A673 (cell line): ENCODE data around the gene SUPT6H. TPM values are rescaled to one million over a fixed set of nuclear protein-coding genes. Genes with fewer than 3 reads are reported as not detected.

Source experiments
- BruUV-seq: library from RNA; stranded (reverse); fragments of 400-500 nt; replicated peaks from 2 replicates; lab custom pipeline; 2021; lab: Mats Ljungman, UMichigan
- CTCF ChIA-PET: fragments of 300-600 bp; sonication (Branson Sonifier 250); formaldehyde crosslinking; loops from one replicate; lab custom pipeline; 2022; ENCODE audit warnings: antibody characterized with exemption; lab: Charles Lee
- POLR2A ChIA-PET: fragments of 300-600 bp; sonication (Branson Sonifier 250); formaldehyde crosslinking; loops from one replicate; lab custom pipeline; 2022; ENCODE audit warnings: antibody characterized with exemption; ENCODE audit not compliant: low non-redundant PET; lab: Charles Lee
- DNase-seq: peaks from one replicate; pipeline ENCODE4 v3.0.0-alpha.2; 2015; ENCODE audit warnings: low spot score
- H3K27ac ChIP-seq: fragments of 200-600 bp; sonication (generic); 2 replicates; pipeline ENCODE4 v1.5.1; 2016; ENCODE audit warnings: mixed run types, low read depth, mild to moderate bottlenecking, mixed read lengths, antibody characterized with exemption, low read length; ENCODE audit not compliant: poor library complexity, severe bottlenecking
- H3K27me3 ChIP-seq: fragments of 200-600 bp; sonication (generic); replicated peaks from 2 replicates; pipeline ENCODE4 v1.6.1; 2017; ENCODE audit warnings: mixed run types, low read depth, mild to moderate bottlenecking, mixed read lengths, antibody characterized with exemption, low read length; ENCODE audit not compliant: insufficient read depth, poor library complexity
- H3K36me3 ChIP-seq: fragments of 200-600 bp; sonication (generic); 2 replicates; pipeline ENCODE4 v1.6.1; 2016; ENCODE audit warnings: mixed run types, mild to moderate bottlenecking, mixed read lengths, antibody characterized with exemption, low read length; ENCODE audit not compliant: insufficient read depth, poor library complexity, severe bottlenecking
- H3K4me1 ChIP-seq: fragments of 200-600 bp; sonication (generic); 2 replicates; pipeline ENCODE4 v1.6.1; 2017; ENCODE audit warnings: mixed run types, mild to moderate bottlenecking, mixed read lengths, antibody characterized with exemption, low read length; ENCODE audit not compliant: insufficient read depth, poor library complexity, severe bottlenecking
- H3K4me3 ChIP-seq: fragments of 200-600 bp; sonication (generic); 2 replicates; pipeline ENCODE4 v1.5.1; 2016; ENCODE audit warnings: low read depth, mixed run types, mild to moderate bottlenecking, mixed read lengths, low read length; ENCODE audit not compliant: poor library complexity, severe bottlenecking
- H3K9me3 ChIP-seq: fragments of 200-600 bp; sonication (generic); 2 replicates; pipeline ENCODE4 v1.6.1; 2016; ENCODE audit warnings: mixed run types, low read depth, mild to moderate bottlenecking, mixed read lengths, antibody characterized with exemption, low read length; ENCODE audit not compliant: poor library complexity, severe bottlenecking
- EZH2 ChIP-seq: fragments of 200-600 bp; sonication (generic); IDR thresholded peaks from 2 replicates; pipeline ENCODE4 v1.6.1; 2017; ENCODE audit warnings: borderline replicate concordance, low read depth, mild to moderate bottlenecking, mixed read lengths, antibody characterized with exemption, low read length; ENCODE audit not compliant: poor library complexity, severe bottlenecking
- intact Hi-C: fragments of 100-400 bp; cut with micrococcal nuclease; formaldehyde crosslinking; loops from one replicate; pipeline ENCODE4 v1.10.0; 2022; ENCODE audit not compliant: unreplicated experiment
- total RNA-seq: library from RNA; stranded (reverse); gene quantifications from 2 replicates; pipeline ENCODE4 v1.2.3, GENCODE V29; 2021
- TF ChIP-seq, protein P1 (sequence below): fragments of 300-800, 200-600 bp; sonication (generic); conservative IDR thresholded peaks from 2 replicates; pipeline ENCODE4 v1.5.1; 2017; ENCODE audit warnings: low read depth, mild to moderate bottlenecking, antibody characterized with exemption, low read length, moderate library complexity, mixed read lengths

SUPT6H gene
- total RNA-seq, 1 experiment from 2014 or later = 105 TPM

- peaks cover 78% of the 10 kb centered on the region for H3K36me3 ChIP-seq
- ChIA-PET POLR2A (interaction anchor here (0.6 kb wide), 1 partner anchor 94 kb away, joined by 3 read pairs; no protein-coding TSS in a partner anchor), CTCF (no interaction called here)
- no peak overlapping the region for H3K4me3 ChIP-seq
- no peaks in the 10 kb centered on the region for H3K4me1 ChIP-seq
- no peak overlapping the region for H3K27ac ChIP-seq
- H3K9me3 ChIP-seq = no peaks in the 10 kb centered on the region
- intact Hi-C loops = no loop called here
- BruUV-seq = no TSS peak
- DNase-seq = no peak
- H3K27me3 ChIP-seq = no peaks in the 10 kb centered on the region
- TF ChIP-seq, protein P1, sequence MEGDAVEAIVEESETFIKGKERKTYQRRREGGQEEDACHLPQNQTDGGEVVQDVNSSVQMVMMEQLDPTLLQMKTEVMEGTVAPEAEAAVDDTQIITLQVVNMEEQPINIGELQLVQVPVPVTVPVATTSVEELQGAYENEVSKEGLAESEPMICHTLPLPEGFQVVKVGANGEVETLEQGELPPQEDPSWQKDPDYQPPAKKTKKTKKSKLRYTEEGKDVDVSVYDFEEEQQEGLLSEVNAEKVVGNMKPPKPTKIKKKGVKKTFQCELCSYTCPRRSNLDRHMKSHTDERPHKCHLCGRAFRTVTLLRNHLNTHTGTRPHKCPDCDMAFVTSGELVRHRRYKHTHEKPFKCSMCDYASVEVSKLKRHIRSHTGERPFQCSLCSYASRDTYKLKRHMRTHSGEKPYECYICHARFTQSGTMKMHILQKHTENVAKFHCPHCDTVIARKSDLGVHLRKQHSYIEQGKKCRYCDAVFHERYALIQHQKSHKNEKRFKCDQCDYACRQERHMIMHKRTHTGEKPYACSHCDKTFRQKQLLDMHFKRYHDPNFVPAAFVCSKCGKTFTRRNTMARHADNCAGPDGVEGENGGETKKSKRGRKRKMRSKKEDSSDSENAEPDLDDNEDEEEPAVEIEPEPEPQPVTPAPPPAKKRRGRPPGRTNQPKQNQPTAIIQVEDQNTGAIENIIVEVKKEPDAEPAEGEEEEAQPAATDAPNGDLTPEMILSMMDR = no peak
- TF ChIP-seq EZH2 = no peak
These were observed 38.3 kb downstream of the SUPT6H start for GRCh38 chr17:28700278-28700677.

DNA sequence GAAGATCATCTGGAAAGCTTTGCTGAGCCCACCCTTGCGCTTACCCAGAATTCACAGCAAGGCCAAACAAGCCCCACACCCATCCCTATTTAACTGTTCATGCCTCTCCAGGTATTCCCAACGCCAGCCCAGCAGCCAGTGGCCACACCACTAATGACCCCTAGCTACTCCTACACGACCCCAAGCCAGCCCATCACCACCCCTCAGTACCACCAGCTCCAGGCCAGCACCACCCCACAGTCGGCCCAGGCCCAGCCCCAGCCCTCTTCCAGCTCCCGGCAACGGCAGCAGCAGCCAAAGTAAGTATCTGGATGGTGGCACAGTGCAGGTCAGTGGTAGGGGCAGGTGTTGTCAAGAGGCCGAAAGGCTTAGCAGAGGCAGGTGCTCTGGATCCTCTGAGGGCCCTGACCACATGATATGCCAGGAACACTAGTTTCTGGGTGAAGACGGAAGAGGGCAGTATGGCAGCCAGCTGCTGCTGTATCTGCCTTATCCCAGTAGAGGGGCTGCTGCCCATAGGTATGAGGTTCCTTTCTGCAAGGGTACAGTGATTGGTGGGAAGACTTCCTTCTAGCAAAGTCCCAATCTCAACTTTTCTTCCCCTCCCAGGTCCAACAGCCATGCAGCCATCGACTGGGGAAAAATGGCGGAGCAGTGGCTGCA, 39.0 kb downstream of the SUPT6H start:
- H3K9me3 ChIP-seq = no peaks in the 10 kb centered on the region
- DNase-seq = no peak
- peaks cover 71% of the 10 kb centered on the region for H3K36me3 ChIP-seq
- BruUV-seq = no TSS peak
- ChIA-PET CTCF (no interaction called here), POLR2A (no interaction called here)
- H3K27me3 ChIP-seq = no peaks in the 10 kb centered on the region
- intact Hi-C loops = no loop called here
- no peak for TF ChIP-seq EZH2
- TF ChIP-seq, protein P1 = no peak
- no peaks in the 10 kb centered on the region for H3K4me1 ChIP-seq
- no peak overlapping the region for H3K4me3 ChIP-seq
- H3K27ac ChIP-seq = no peak overlapping the region

DNA sequence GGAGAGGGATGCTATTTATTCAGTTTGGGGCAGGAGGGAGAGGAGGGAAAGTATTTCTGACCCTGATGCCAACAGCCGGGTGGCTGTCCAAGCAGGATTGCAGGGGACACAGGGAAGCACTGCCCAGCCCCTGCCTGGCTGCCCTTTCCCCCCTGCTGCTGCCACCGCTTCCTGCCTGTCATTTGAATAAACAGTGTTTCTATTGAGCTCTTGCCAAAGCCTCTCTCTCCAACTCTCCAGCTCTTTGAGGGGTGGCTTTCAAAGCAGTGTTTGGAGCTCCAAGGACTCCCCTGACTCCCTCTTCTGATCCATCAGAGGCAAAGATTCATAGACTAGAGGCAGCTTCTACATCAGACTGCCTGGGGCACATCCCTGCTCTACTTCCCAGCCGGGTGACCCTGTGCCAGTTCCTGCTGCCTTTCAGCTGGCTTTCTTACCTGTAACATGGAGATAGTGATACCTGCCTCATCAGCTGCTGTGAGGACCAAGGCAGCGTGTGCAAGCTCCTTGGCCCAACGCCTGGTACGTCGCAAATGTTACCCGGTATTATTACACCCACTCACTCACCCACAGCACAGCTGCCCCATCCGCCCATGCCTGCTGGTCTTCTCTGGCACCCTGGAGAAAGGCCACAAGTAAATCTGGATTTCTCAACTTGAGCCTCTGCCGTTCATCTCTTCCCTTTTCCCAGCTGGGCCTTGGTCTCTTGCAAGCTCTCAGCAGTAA, 40.2 kb downstream of the SUPT6H start:
- POLR2A ChIA-PET = interaction anchor here (0.6 to 0.9 kb wide), 2 partner anchors 9 to 326 kb away, joined by 3 to 4 read pairs; no protein-coding TSS in a partner anchor
- intact Hi-C loops = no loop called here
- Histone ChIP-seq H3K36me3 (peaks cover 59% of the 10 kb centered on the region), H3K4me1 (no peaks in the 10 kb centered on the region), H3K4me3 (no peak overlapping the region), H3K27me3 (no peaks in the 10 kb centered on the region), H3K9me3 (no peaks in the 10 kb centered on the region), H3K27ac (no peak overlapping the region)
- no TSS peak for BruUV-seq
- no peak for DNase-seq
- no peak for TF ChIP-seq EZH2
- TF ChIP-seq, protein P1 = no peak
- CTCF ChIA-PET = no interaction called here
